H9 (cell line): ENCODE results near the gene TIMM13. TPM values are rescaled to one million over a fixed set of nuclear protein-coding genes. Genes with fewer than 3 reads are reported as not detected.

ENCODE experiments used
- DNase-seq: peaks from one replicate; pipeline ENCODE4 v3.0.0-alpha.2; 2017
- H2AFZ ChIP-seq: one replicate; pipeline ENCODE4 v1.6.1; 2013; ENCODE audit warnings: mild to moderate bottlenecking, low read length, control low read depth, moderate library complexity
- H2AK5ac ChIP-seq: 2 replicates; pipeline ENCODE4 v1.6.1; 2013; ENCODE audit warnings: low read length, control low read depth, mixed read lengths; ENCODE audit not compliant: insufficient read length
- H2BK120ac ChIP-seq: one replicate; pipeline ENCODE4 v1.6.1; 2013; ENCODE audit warnings: low read depth, mild to moderate bottlenecking, low read length, control low read depth, inconsistent platforms; ENCODE audit not compliant: poor library complexity, severe bottlenecking
- H2BK12ac ChIP-seq: 2 replicates; pipeline ENCODE4 v1.6.1; 2013; ENCODE audit warnings: low read length, control low read depth, mixed read lengths, low read depth; ENCODE audit not compliant: insufficient read length
- H2BK15ac ChIP-seq: 2 replicates; pipeline ENCODE4 v1.6.1; 2013; ENCODE audit warnings: low read depth, low read length, control low read depth
- H2BK20ac ChIP-seq: one replicate; pipeline ENCODE4 v1.6.1; 2013; ENCODE audit warnings: low read depth, mild to moderate bottlenecking, low read length, control low read depth, inconsistent platforms; ENCODE audit not compliant: poor library complexity, severe bottlenecking
- H2BK5ac ChIP-seq: 2 replicates; pipeline ENCODE4 v1.6.1; 2013; ENCODE audit warnings: low read length, control low read depth, mixed read lengths; ENCODE audit not compliant: insufficient read length
- H3K14ac ChIP-seq: 2 replicates; pipeline ENCODE4 v1.6.1; 2013; ENCODE audit warnings: low read length, control low read depth; ENCODE audit not compliant: insufficient read depth
- H3K18ac ChIP-seq: 2 replicates; pipeline ENCODE4 v1.6.1; 2013; ENCODE audit warnings: low read depth, mild to moderate bottlenecking, mixed read lengths, low read length, control low read depth; ENCODE audit not compliant: insufficient read length
- H3K23ac ChIP-seq: 2 replicates; pipeline ENCODE4 v1.6.1; 2013; ENCODE audit warnings: low read length, control low read depth, mixed read lengths, low read depth; ENCODE audit not compliant: insufficient read length
- H3K23me2 ChIP-seq: 2 replicates; pipeline ENCODE4 v1.6.1; 2013; ENCODE audit warnings: low read depth, mild to moderate bottlenecking, mixed read lengths, low read length, control low read depth; ENCODE audit not compliant: insufficient read length, poor library complexity, severe bottlenecking
- H3K27ac ChIP-seq: 2 replicates; pipeline ENCODE4 v1.5.1; 2013; ENCODE audit warnings: low read length, control low read depth, mixed read lengths, low read depth; ENCODE audit not compliant: insufficient read length
- H3K27me3 ChIP-seq: 2 replicates; pipeline ENCODE4 v1.6.1; 2013; ENCODE audit warnings: low read length, control low read depth, inconsistent platforms; ENCODE audit not compliant: insufficient read depth
- H3K4ac ChIP-seq: 2 replicates; pipeline ENCODE4 v1.6.1; 2013; ENCODE audit warnings: low read depth, mild to moderate bottlenecking, control low read depth, inconsistent platforms, low read length, moderate library complexity
- H3K4me1 ChIP-seq: 2 replicates; pipeline ENCODE4 v1.6.1; 2013; ENCODE audit warnings: low read length, control low read depth, inconsistent platforms; ENCODE audit not compliant: insufficient read depth
- H3K4me2 ChIP-seq: 2 replicates; pipeline ENCODE4 v1.6.1; 2013; ENCODE audit warnings: low read length, control low read depth, mixed read lengths; ENCODE audit not compliant: insufficient read length, insufficient read depth
- H3K56ac ChIP-seq: 2 replicates; pipeline ENCODE4 v1.6.1; 2013; ENCODE audit warnings: low read depth, mild to moderate bottlenecking, mixed read lengths, low read length, control low read depth; ENCODE audit not compliant: insufficient read length
- H3K79me1 ChIP-seq: 2 replicates; pipeline ENCODE4 v1.6.1; 2013; ENCODE audit warnings: low read depth, mild to moderate bottlenecking, moderate library complexity, low read length, control low read depth, inconsistent platforms; ENCODE audit not compliant: insufficient read depth, poor library complexity, severe bottlenecking
- H3K79me2 ChIP-seq: 2 replicates; pipeline ENCODE4 v1.6.1; 2013; ENCODE audit warnings: low read length, control low read depth, inconsistent platforms; ENCODE audit not compliant: insufficient read depth
- H3K9ac ChIP-seq: 2 replicates; pipeline ENCODE4 v1.6.1; 2013; ENCODE audit warnings: low read length, control low read depth, mixed read lengths; ENCODE audit not compliant: insufficient read length; ENCODE audit errors: extremely low read depth
- H3K9me3 ChIP-seq: one replicate; pipeline ENCODE4 v1.6.1; 2013; ENCODE audit warnings: low read depth, low read length, inconsistent platforms; ENCODE audit not compliant: control insufficient read depth
- H3T11ph ChIP-seq: one replicate; pipeline ENCODE4 v1.6.1; 2013; ENCODE audit warnings: mild to moderate bottlenecking, low read length, control low read depth, inconsistent platforms
- H4K20me1 ChIP-seq: one replicate; pipeline ENCODE4 v1.6.1; 2013; ENCODE audit not compliant: control insufficient read depth, insufficient read length, insufficient read depth
- H4K5ac ChIP-seq: 2 replicates; pipeline ENCODE4 v1.6.1; 2013; ENCODE audit warnings: low read depth, mild to moderate bottlenecking, mixed read lengths, low read length, control low read depth; ENCODE audit not compliant: insufficient read length
- H4K8ac ChIP-seq: replicated peaks from 2 replicates; pipeline ENCODE4 v1.6.1; 2013; ENCODE audit warnings: low read length, control low read depth, mixed read lengths, low read depth; ENCODE audit not compliant: insufficient read length
- H4K91ac ChIP-seq: 2 replicates; pipeline ENCODE4 v1.6.1; 2013; ENCODE audit warnings: low read depth, mild to moderate bottlenecking, moderate library complexity, mixed read lengths, low read length, control low read depth; ENCODE audit not compliant: insufficient read length
- H3K27ac Mint-ChIP-seq, 3 experiments: 2 replicates in 2 of 3; 3 replicates in 1 of 3; pipeline ENCODE4 v1.8.0; 2020 to 2021; ENCODE audit warnings: mixed read lengths in 3 of 3, mild to moderate bottlenecking in 1 of 3, moderate library complexity in 1 of 3
- H3K27me3 Mint-ChIP-seq: 2 replicates; pipeline ENCODE4 v1.8.0; 2021; ENCODE audit warnings: low read depth, mild to moderate bottlenecking, moderate library complexity, mixed read lengths
- H3K36me3 Mint-ChIP-seq, 3 experiments: 2 replicates in 2 of 3; 3 replicates in 1 of 3; pipeline ENCODE4 v1.8.0; 2020 to 2021; ENCODE audit warnings: low read depth in 3 of 3, mixed read lengths in 3 of 3; ENCODE audit not compliant: insufficient read depth in 1 of 3
- H3K4me1 Mint-ChIP-seq, 2 experiments: 2 replicates each; pipeline ENCODE4 v1.8.0; 2020; ENCODE audit warnings: mixed read lengths in 2 of 2
- H3K4me3 Mint-ChIP-seq, 2 experiments: 2 replicates in 1 of 2; 3 replicates in 1 of 2; pipeline ENCODE4 v1.8.0; 2020 to 2021; ENCODE audit warnings: mild to moderate bottlenecking in 2 of 2, mixed read lengths in 2 of 2, moderate library complexity in 1 of 2
- H3K9me3 Mint-ChIP-seq, 2 experiments: 2 replicates in 1 of 2; 3 replicates in 1 of 2; pipeline ENCODE4 v1.8.0; 2020; ENCODE audit warnings: mild to moderate bottlenecking in 2 of 2, mixed read lengths in 2 of 2, moderate library complexity in 1 of 2
- WGBS: extraction: QIAGEN DNeasy Blood & Tissue Kit; methylation state at CpG from one replicate; pipeline ENCODE4 v1.1.7; 2013; ENCODE audit warnings: missing lambda C conversion rate, low lambda C conversion rate, mixed read lengths; ENCODE audit not compliant: insufficient read length; ENCODE audit errors: extremely low coverage; 5-methylcytosine and 5-hydroxymethylcytosine counted together
- total RNA-seq: library from RNA; stranded (reverse); gene quantifications from 2 replicates; pipeline ENCODE4 v1.2.1, GENCODE V29; 2021
- TF ChIP-seq, protein P1 (sequence below): fragments of 200-600 bp; sonication (generic); conservative IDR thresholded peaks from 3 replicates; pipeline ENCODE4 v1.8.0; 2021; ENCODE audit warnings: antibody characterized with exemption, mild to moderate bottlenecking

The TIMM13 gene
- total RNA-seq, 1 experiment from 2014 or later = 214 TPM

GRCh38 chr19:2385053-2385721 is 42.2 kb downstream of the TIMM13 start:
- Histone ChIP-seq H3K4ac (no peak overlapping the region), H2BK20ac (no peak overlapping the region), H3K79me1 (no peaks in the 10 kb centered on the region), H3K27ac (no peak overlapping the region), H3K23me2 (no peaks in the 10 kb centered on the region), H2BK120ac (no peak overlapping the region), H4K20me1 (no peaks in the 10 kb centered on the region), H2BK5ac (no peak overlapping the region), H2AK5ac (no peak overlapping the region), H4K5ac (no peak overlapping the region), H3K14ac (no peak overlapping the region), H3K4me2 (peak overlapping the region; percentile 22), H2BK15ac (no peak overlapping the region), H3K9ac (no peak overlapping the region), H3T11ph (no peak overlapping the region), H3K23ac (no peak overlapping the region), H3K4me1 (no peaks in the 10 kb centered on the region), H4K8ac (no peak overlapping the region), H4K91ac (no peak overlapping the region), H3K79me2 (no peaks in the 10 kb centered on the region), H3K56ac (no peak overlapping the region), H3K27me3 (no peaks in the 10 kb centered on the region; the same call in 1 of the 2 replicates), H3K9me3 (no peaks in the 10 kb centered on the region), H2BK12ac (no peak overlapping the region), H3K18ac (peak overlapping the region; percentile 74), H2AFZ (no peak overlapping the region)
- peak overlapping the region in 2 of 3 experiments; percentile 63; a peak in 2 of 7 replicates for H3K27ac Mint-ChIP-seq
- WGBS = no CpG with 5 or more reads among the region's 37 CpGs
- peak overlapping the region; percentile 15 to 32; a peak in 2 of 5 replicates for H3K4me3 Mint-ChIP-seq
- TF ChIP-seq, protein P1, sequence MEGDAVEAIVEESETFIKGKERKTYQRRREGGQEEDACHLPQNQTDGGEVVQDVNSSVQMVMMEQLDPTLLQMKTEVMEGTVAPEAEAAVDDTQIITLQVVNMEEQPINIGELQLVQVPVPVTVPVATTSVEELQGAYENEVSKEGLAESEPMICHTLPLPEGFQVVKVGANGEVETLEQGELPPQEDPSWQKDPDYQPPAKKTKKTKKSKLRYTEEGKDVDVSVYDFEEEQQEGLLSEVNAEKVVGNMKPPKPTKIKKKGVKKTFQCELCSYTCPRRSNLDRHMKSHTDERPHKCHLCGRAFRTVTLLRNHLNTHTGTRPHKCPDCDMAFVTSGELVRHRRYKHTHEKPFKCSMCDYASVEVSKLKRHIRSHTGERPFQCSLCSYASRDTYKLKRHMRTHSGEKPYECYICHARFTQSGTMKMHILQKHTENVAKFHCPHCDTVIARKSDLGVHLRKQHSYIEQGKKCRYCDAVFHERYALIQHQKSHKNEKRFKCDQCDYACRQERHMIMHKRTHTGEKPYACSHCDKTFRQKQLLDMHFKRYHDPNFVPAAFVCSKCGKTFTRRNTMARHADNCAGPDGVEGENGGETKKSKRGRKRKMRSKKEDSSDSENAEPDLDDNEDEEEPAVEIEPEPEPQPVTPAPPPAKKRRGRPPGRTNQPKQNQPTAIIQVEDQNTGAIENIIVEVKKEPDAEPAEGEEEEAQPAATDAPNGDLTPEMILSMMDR = no peak
- peak; percentile 96 for DNase-seq
- H3K27me3 Mint-ChIP-seq = peaks cover 44% of the 10 kb centered on the region
- peaks cover 3% of the 10 kb centered on the region in 2 experiments; a peak in 2 of 4 replicates for H3K4me1 Mint-ChIP-seq
- peaks cover 9 to 13% of the 10 kb centered on the region in 2 experiments for H3K9me3 Mint-ChIP-seq
- H3K36me3 Mint-ChIP-seq = no peaks in the 10 kb centered on the region; a peak in 1 of 7 replicates
